Adipose tissue (tissue), 3 donors: Measurements from ENCODE around the gene GHRL. TPM values are rescaled to one million over a fixed set of nuclear protein-coding genes. Genes with fewer than 3 reads are reported as not detected.

Source experiments
- H3K27ac ChIP-seq: one replicate; pipeline ENCODE4 v1.5.1; 2013; ENCODE audit warnings: low read depth, low read length
- WGBS, 3 donors: extraction: QIAGEN DNeasy Blood & Tissue Kit; methylation state at CpG; one replicate each; pipeline ENCODE4 v1.1.7; 2013; 5-methylcytosine and 5-hydroxymethylcytosine counted together
- polyA plus RNA-seq, 3 donors: library from polyadenylated mRNA; stranded (reverse); fragments of 200-250 nt; gene quantifications; one replicate each; pipeline ENCODE4 v1.2.3, GENCODE V29; 2013
- donor health status: healthy with polysubstance abuse.
- donor health status: Bipolar disorder and iron deficiency.
- donor health status: healthy.

GHRL gene
- polyA plus RNA-seq, 3 donors = 0.45 to 47.6 (median 6.2) TPM

DNA sequence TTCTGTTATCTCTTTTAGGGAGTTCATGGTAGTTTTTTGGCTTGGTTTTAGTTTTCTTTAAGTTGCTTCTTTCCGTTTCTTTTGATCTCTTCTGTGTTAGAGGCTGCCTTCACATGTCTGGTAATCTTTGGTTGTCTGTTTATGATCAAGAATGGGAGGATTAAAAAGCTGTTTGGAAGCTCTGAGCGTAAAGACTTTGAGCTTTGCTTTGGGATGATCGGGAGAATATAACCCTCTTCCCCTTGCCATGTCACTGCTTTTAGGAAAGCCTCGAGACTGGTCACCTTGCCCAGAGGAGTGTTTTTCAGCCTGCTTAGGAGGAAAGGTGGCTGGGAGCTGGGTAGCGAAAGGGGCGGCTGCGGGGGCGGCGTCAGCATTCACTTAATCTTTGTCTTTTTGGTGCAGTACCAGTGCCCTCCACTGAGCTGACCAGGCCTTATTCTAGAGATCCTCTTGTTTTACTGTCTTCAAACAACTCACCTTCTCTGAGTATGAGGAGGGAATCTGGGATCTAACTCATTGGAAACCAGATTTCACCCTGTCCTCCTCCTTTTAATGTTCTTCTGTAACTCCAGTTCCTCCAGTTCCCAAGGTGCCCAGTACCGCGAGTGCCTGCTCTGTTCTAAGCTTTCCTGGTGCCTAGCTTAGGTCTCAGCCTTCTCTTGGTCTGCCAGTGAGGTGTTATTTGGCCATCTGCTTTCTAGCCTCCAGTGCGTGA, 28.9 kb downstream of the GHRL start:
- WGBS, 3 donors = 59 to 66% (median 61%) methylated on average over 12 of the region's 12 CpGs
- H3K27ac ChIP-seq = no peak overlapping the region

DNA sequence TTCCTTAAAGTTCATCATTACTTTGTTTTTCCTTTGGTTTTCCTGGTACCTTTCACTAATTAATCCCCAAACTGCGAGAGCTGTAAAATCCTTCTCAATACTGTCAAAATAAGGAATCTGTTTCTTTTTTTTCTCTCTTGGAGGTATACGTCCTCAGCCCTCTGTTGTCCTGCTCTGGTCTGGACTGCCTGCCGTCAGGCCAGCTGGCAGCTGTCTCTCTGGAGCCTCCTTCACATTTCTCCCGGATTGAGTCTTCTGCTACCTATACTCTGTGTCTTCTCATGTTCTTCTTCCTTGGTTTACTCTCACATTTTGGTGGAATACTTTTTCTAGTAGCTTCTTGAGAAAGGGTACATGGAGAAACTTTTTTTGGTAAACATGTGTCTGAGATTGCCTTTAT, 30.7 kb downstream of the GHRL start:
- no peak overlapping the region for H3K27ac ChIP-seq

DNA sequence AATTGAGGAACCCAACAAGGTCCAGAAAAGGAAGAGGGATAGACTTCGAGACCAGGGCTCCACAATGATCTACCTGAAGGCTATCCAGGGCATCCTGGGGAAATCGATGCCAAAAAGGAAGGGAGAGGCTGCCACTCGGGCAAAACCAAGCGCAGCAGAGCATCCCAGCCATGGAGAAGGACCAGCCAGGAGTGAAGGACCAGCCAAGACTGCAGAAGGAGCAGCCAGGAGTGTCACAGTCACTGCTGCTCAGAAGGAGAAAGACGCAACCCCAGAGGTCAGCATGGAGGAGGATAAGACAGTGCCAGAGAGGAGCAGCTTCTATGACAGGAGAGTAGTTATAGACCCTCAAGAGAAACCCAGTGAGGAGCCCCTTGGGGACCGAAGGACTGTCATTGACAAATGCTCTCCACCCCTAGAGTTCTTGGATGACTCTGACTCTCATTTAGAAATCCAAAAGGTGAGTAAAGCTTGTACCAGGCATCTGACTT, 32.5 kb downstream of the GHRL start:
- 81 to 93% (median 91%) methylated on average over 6 of the region's 6 CpGs for WGBS, 3 donors
- H3K27ac ChIP-seq = no peak overlapping the region

More for the DNA sequence above, 30.7 kb downstream of the GHRL start:
- WGBS, 3 donors = 71 to 75% (median 73%) methylated on average over 4 of the region's 4 CpGs

DNA sequence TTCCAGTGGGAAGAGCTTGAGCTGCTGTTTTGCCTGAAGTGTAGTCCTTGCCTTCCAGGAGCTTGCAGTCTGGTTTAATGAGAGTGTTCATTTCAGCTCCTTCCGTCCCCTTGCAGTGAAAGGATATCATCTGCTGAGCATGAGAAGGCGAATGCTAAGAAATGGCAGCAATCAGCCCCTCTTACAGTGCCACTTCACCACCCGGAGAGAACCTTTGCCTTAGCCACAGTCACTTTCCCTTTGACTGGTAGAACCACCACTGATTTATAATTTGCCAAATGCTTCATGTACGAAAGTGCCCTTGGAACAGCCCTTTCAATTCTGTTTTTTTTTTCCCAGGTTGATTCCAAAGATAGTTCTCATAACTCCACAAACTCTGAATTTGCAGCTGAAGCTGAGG, 32.9 kb downstream of the GHRL start:
- whole genome bisulfite sequencing, 3 donors = 89 to 92% (median 90%) methylated on average over 4 of the region's 4 CpGs
- H3K27ac ChIP-seq = no peak overlapping the region

DNA sequence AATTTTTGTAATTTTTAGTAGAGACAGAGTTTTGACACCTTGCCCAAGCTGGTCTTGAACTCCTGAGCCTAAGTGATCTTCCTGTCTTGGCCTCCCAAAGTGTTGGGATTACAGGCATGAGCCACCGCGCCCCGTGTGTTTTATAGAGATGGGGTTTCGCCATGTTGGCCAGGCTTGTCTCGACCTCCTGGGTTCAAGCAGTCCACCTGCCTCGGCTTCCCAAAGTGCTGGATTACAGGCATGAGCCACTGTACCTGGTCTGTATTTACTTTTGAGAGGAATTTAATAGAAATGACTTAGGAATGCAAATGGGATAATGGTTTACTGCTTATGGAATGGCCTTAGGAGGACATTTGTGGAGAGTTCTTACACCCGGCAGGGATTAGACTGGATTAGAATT, 33.7 kb downstream of the GHRL start:
- no peak overlapping the region for H3K27ac ChIP-seq
- 89 to 96% (median 96%) methylated on average over 7 of the region's 7 CpGs for WGBS, 3 donors

DNA sequence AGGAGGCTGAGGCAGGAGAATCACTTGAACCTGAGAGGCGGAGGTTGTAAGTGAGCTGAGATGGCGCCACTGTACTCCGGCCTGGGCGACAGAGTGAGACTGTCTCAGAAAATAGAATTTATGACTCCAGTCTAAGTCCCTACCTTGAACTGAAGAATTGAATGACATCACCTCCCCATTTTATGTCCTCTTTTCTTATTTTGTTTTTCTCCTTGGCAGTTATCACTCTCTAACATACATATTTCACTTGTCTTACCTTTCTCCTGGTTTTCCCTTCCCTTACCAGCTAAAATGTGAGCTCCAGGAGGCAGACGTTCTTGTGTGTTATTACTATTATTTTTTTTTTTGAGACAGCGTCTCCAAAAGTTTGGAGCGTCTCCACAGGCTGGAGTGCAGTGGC, 36.9 kb downstream of the GHRL start:
- 92 to 95% (median 95%) methylated on average over 7 of the region's 7 CpGs for WGBS, 3 donors

DNA sequence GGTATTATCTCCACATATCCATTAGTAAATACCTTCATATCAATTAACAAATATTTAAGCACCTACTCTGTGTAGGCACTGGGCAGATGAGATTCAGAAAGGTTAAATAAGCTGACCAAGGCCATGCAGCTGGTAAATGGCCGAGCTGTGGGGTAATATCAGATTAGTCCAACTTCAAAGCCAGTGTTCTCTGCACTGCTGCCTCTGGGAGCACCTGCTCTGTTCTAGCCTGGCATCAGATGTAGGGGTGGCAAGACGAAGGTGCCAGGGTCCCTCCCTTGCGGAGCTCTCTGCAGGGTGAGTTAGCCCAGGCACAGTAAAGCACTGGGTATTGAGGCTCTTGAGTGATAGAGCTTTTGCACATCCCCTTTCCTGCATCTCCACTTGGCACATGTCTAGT, 39.0 kb downstream of the GHRL start:
- no peak overlapping the region for H3K27ac ChIP-seq
- WGBS, 3 donors = 44 to 98% (median 90%) methylated on average over 3 of the region's 3 CpGs

More for the DNA sequence above, 36.9 kb downstream of the GHRL start:
- no peak overlapping the region for H3K27ac ChIP-seq

DNA sequence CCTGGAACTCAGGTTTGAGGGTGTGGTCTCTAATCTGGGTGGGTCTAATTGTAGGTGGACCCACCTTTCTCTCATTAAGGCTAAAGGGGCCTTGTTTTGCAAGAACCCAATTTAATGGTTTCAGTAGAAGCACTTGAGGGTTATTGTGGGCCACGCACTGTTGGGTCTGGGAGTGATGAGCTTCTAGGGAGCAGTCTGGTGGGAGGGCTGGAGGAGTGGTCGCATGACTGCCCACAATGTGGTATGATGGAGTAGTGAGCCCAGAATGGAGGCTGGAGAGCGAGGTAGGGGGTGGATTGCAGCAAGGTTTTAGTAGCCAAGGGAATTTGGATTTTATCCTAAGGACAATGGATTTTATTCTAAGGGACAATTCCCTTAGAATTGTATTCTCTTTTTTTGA, 41.7 kb downstream of the GHRL start:
- H3K27ac ChIP-seq = no peak overlapping the region
- 92 to 95% (median 94%) methylated on average over 3 of the region's 3 CpGs for WGBS, 3 donors

DNA sequence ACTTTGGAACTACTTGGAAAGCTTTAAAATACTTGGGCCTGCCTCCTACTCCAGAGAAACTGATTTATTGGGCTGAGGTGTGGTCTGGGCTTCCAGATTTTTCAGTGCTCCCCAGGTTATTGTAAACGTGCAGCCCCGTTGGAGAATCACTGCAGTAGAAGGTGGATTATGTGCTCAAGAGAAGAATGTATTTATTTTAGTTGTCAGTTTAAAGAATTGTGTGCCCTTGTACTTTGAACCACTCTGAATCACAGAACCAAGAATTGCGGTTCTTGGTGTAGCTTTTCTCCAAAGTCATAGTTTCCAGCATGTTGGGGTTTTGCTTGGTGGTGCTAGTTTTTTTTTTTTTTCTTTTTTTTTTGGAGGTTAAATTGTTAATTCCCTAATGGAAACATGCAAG, 42.9 kb downstream of the GHRL start:
- H3K27ac ChIP-seq = no peak overlapping the region
- WGBS, 3 donors = 17 to 35% (median 33%) methylated on average over 3 of the region's 3 CpGs

DNA sequence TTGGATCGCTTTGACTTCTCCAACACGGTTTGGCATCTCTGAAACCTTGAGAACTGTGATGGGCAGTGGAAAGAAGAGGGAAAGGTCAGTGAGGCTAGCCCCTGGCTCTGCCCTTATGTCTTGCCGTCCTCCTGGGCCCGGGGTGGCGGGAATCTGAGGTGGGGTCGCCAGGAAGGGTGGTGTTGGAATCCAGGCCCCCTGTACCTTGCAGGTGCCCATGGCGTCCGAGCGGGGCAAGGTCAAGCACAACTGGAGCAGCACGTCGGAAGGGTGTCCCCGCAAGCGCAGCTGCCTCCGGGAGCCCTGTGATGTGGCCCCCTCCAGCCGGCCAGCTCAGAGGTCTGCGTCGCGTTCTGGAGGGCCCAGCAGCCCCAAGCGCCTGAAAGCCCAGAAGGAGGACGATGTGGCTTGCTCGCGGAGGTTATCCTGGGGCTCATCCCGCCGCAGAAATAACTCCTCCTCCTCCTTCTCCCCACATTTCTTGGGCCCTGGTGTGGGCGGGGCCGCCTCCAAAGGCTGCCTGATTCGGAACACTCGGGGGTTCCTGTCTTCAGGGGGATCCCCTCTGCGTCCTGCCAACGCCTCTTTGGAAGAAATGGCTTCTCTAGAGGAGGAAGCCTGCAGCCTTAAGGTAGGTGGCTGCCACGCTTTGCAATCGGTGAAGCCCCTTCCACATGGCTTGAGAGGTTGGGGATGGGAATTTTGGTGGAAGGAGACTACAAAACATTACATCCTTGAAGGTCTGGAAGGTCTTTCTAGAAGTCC, 43.6 kb downstream of the GHRL start:
- 1 to 2% (median 2%) methylated on average over 32 of the region's 32 CpGs for WGBS, 3 donors
- H3K27ac ChIP-seq = peak overlapping the region; percentile 32

DNA sequence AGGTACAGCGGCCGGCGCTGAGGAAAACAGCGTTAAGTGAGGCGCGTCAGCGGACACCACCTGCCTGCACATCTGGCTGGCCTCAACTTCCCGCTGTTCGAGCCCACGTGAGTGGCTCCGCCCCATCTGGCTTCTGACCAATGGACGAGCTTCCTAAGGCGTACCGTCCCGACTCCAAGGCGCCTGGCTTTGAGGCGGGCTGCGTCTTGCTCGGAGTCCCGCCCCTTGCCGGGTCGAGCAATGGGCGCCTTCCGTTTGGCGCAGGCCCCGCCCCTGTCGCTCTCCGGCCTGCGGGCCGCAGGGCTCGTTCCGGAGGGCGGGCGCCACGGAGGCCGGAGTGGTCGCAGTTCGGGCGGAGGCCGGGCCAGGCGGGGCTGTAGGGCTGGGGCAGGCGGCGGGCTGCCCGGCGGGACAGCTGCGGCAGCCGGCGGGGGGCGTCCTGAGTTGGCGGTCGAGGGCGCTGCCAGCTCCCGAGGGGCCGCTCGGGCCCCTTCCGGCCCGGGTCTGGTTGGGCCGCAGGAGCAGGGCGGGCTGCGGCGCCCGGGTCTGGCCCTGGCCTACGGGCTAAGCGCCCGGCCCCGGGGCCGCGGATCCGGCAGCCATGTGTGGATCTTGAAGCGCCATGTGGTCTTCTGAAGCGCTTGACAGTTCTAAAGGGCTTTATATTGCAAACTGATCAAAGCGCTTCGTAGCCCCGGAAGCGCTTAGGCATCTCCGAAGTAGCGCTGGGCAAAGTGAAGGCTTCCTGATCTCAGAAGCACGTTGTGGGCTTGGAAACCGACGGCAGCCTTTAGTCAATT, 44.4 kb downstream of the GHRL start, which contains the start of gene TATDN2:
Gene TATDN2, plus strand, starts transcription at position 276 of the 800 bp plus-strand sequence. CDS start 742 bp downstream, outside the sequence.
- peak within 1 kb of the TSS; percentile 32 for H3K27ac ChIP-seq
- WGBS, 3 donors = 0 to 1% (median 0%) methylated on average over 60 to 80 of the region's 80 CpGs

DNA sequence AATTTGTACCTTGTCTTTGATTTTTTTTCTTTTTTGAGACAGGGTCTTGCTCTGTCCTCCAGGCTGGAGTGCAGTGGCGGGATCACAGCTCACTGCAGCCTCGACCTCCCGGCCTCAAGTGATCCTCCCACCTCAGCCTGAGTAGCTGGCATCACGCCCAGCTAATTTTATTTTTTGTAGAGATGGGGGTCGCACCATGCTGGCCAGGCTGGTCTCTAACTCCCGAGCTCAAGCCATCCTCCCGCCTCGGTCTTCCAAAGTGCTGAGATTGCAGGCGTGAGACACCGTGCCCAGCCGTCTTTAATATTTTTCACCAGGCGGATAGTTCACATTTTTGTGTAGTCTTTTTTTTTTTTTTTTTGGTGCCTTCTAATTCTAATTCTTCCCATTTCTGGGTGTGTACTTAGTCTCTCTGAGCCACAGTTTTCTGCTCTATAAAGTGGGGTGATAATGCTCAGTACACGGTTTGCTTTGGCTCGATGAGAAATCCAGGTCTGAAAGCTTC, 45.0 kb downstream of the GHRL start:
- no peak overlapping the region for H3K27ac ChIP-seq
- WGBS, 3 donors = 32 to 40% (median 36%) methylated on average over 14 of the region's 14 CpGs

DNA sequence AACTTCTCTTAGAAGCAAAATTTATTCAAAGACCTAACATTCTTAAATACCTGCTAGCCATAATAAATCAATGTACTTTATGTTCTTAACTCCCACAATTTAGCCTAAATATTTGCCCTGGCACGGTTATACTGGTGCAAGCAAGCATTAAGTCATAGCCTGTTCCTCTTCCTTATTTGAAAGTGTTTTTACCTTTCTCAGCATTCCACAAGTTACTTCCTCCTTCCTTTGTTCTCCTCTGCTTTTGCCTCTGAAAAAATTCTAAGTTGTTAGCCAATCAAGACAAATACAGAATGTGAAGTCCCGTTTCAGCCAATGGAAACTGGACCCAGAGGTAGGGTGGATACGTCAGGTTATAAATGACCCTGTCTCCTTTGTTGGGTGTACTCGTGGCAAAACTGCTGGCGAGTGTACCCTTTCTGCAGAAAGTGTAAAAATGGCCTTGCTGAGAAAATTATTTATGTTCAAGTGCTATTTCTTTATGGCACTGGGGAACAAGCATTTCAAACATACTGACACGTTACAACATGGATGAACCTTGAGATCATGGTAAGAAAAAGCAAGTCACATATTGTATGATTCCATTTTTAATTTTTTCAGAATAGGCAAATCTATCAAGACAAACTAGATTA, 47.5 kb downstream of the GHRL start:
- 86 to 88% (median 87%) methylated on average over 6 of the region's 6 CpGs for WGBS, 3 donors
- no peak overlapping the region for H3K27ac ChIP-seq

DNA sequence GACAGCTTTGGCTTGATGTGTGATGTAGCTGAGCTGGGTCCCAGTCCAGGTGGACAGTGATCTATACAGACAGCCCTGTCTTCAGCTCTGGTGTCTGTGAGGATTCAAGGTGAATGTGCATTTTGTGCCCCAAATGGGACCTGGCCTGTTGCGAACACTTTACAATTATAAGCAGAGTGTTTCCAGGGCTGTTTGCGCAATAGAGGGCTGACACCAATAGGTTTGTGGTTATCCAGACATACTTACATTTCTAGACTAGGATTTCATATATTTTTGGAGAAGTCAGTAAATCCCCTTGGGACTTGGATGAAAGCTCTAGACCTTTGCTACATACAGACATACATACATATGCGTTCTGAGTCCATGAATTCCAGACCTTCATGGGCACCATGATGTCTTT, 48.7 kb downstream of the GHRL start:
- 76 to 96% (median 81%) methylated on average over 3 of the region's 3 CpGs for WGBS, 3 donors
- no peak overlapping the region for H3K27ac ChIP-seq

DNA sequence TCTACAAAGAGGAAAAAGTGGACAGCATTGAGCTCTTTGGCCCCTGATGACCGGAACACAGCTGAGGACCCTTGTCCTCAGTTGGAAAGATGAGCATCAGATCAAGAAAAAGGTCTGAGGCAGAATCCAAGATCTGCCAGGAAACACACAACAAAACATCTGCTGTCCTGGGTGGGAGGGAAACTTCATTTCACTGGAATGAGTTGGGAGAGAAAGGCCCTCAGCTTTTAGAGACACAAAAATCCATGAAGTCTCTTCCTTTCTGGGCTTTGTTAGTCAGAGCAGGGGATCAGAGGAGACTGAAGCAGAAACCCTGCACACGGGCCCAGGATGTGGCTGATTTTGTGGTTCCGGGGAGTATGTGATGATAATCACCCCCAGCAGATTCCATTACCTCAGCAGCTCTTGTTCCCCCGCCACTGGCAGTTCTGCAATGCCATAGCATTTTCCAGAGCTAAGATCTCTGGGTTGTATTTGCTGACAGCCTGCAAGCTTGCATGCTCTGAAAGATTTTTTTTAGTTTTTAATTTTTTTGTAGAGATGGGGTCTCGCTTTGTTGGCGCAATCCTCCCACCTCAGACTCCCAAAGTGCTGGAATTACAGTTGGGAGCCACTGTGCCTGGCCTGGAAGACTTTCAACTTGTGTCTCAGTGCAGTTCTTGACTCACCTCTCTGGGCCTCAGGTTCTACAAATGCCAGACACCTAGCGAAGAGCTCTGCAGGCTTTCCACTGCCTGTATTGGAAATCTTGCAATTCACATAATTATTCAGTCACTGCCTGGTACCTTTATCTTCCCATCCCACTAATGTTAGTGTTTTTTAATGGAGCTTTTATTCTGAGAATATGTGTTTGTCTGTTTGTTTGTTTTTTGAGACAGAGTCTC, 50.3 kb downstream of the GHRL start:
- no peak overlapping the region for H3K27ac ChIP-seq
- 62 to 84% (median 68%) methylated on average over 7 of the region's 7 CpGs for whole genome bisulfite sequencing, 3 donors

DNA sequence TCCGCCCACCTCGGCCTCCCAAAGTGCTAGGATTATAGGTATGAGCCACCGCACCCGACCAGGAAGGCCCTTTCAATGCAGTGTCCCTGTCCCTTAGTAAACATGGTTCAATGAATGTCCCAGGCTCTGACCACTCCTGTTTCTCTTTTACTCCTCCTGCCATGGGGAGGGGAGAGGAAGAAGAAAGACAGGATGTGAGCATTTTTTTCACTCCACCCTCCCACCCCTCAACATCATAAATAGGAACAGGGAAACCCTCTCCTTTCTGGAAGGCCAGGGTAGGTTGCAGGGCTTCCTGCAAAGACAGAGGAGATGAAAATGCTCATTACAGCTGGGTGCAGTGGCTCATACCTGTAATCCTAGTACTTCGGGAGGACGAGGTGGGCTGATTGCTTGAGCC, 51.9 kb downstream of the GHRL start:
- no peak overlapping the region for H3K27ac ChIP-seq
- 77 to 90% (median 89%) methylated on average over 6 of the region's 6 CpGs for WGBS, 3 donors
